GM12892 (cell line): ENCODE results near the gene ADORA2A.

Source experiments
- POLR2A ChIP-seq: IDR thresholded peaks from 2 replicates; pipeline ENCODE4 v1.6.1; 2011; ENCODE audit warnings: low read depth, low read length, control low read depth
- POLR2AphosphoS5 ChIP-seq: IDR thresholded peaks from 2 replicates; pipeline ENCODE4 v1.6.1; 2011; ENCODE audit warnings: low read depth, low read length, control low read depth
- TAF1 ChIP-seq: IDR thresholded peaks from 2 replicates; pipeline ENCODE4 v1.6.1; 2011; ENCODE audit warnings: low read depth, mild to moderate bottlenecking, control low read depth, low read length, borderline replicate concordance

GRCh38 chr22:24435861-24436371 lies 8.5 kb downstream of the ADORA2A start:
- no peak for TF ChIP-seq POLR2A
- TF ChIP-seq POLR2AphosphoS5: no peak
- TF ChIP-seq TAF1: no peak
